Heart left ventricle (tissue), 13 donors: Measurements from ENCODE around the gene IGHMBP2.

ENCODE experiments used
- CTCF ChIP-seq, 12 donors: fragments of 200-600 bp; sonication (generic) in 4 of 12; IDR thresholded peaks; one replicate each; pipeline versions ENCODE4 v1.5.0 to v1.8.0; 2018 to 2022; ENCODE audit warnings: antibody characterized with exemption in 12 of 12, mild to moderate bottlenecking in 5 of 12
- POLR2A ChIP-seq, 2 donors: fragments of 450-650 bp; IDR thresholded peaks; one replicate each; pipeline ENCODE4 v1.6.1; 2017; ENCODE audit warnings: antibody characterized with exemption in 2 of 2, mild to moderate bottlenecking in 2 of 2, moderate library complexity in 2 of 2
- donor health status: ischemic (EF 13 %, LVEDD 7.1; RV severe dilation, severe dysfunction).
- donor health status: DM: no; HTN: yes; CAD: no.
- donor health status: DM: no; HTN: no; CAD: no.
- donor health status: ischemic (EF 25% LVEDD 6.9; RV normal size, moderate dysfunction).
- donor health status: ischemic (EF 25% LVEDD 5.7; RV mildly dilated, moderate dysfunction).
- donor health status: ischemic (EF 35%, LVEDD 5.7; RV mildly dilated, moderate dysfunction).
- donor health status: nonischemic (EF 11% LVEDD 7.7; RV severe dilation, severe dysfunction).
- donor health status: DM: yes; HTN: yes; CAD: no.
- donor health status: PGD.
- donor health status: ischemic (EF 29% LVEDD 5.4; RV normal size, mild dysfunction).
- donor health status: nonischemic (EF 23%, LVEDD 6.1; RV moderate dilation, normal function).

GRCh38 chr11:68857037-68857586, 46.6 kb upstream of the IGHMBP2 start:
- no peak for TF ChIP-seq CTCF (IDR thresholded peaks at IDR 0.05)
- no peak for TF ChIP-seq POLR2A (IDR thresholded peaks at IDR 0.05)
